Hematopoietic multipotent progenitor cell treated with erythropoietin and hydrocortisone succinate and interleukin-3 and kit ligand, for 15 days (in vitro differentiated cells): ENCODE data around the gene LYPD3.

Experiments
- DNase-seq: peaks from one replicate; pipeline ENCODE4 v3.0.0-alpha.2; 2015; ENCODE audit warnings: low spot score

Gene LYPD3

GRCh38 chr19:43485951-43486350 is 20.5 kb upstream of the LYPD3 start:
- DNase-seq = no peak

GRCh38 chr19:43483281-43483680 is 17.9 kb upstream of the LYPD3 start:
- DNase-seq = no peak

DNA sequence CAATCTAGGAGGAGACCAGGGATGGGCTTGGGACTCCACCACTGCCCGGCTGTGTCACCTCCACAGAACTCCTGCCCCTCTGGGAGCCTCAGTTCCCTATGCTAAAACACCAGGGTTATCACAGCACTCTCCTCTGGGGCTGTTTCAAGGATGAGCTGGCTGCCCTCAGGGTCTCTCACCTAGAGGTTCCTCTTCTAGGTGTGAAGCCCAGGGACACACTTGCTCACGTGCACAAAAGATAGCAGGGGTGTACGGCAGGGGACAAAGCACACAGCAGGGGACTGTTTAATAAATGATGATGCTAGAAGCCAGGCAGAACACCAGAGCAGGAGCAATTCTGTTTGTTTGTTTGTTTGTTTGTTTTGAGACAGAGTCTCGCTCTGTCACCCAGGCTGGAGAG is 16.8 kb upstream of the LYPD3 start:
- no peak for DNase-seq

- no peak for DNase-seq
Measured at GRCh38 chr19:43481701-43482100, 16.3 kb upstream of the LYPD3 start.

DNA sequence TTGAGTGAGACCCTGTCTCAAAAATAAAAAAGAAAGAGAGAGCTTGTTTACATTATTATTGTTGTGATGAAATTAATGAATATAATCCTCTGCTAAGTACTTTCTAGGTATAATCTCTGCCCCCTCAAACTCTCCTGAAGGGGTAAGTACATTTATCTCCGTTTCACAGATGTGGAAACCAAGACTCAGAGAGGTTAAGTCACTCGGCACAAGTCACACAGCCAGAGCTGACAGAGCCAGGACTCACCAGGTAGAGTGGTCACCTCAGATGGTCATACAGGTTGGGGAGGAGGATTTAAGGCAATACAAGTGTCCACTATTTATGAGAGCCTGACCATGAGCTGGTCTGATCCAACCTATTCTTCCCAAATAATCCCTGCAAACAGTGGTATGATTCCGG is 15.2 kb upstream of the LYPD3 start:
- DNase-seq = no peak

GRCh38 chr19:43479961-43480561 is 14.7 kb upstream of the LYPD3 start:
- no peak for DNase-seq

- DNase-seq = no peak
Measured at GRCh38 chr19:43479226-43479625, 13.8 kb upstream of the LYPD3 start.

DNA sequence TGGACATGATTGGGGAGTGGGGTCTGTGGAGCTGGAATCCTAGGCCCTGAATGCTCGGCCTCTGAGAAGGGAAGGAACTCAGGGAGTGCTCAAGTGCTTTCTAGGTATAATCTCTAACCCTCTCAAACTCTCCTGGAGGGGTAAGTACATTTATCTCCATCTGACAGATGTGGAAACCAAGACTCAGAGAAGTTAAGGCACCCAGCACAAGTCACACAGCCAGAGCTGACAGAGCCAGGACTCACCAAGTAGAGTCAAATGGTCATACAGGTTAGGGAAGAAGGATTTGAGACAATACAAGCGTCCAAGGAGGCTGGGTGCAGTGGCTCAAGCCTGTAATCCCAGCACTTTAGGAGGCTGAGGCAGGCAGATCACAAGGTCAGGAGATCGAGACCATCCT is 12.9 kb upstream of the LYPD3 start:
- DNase-seq = no peak

DNA sequence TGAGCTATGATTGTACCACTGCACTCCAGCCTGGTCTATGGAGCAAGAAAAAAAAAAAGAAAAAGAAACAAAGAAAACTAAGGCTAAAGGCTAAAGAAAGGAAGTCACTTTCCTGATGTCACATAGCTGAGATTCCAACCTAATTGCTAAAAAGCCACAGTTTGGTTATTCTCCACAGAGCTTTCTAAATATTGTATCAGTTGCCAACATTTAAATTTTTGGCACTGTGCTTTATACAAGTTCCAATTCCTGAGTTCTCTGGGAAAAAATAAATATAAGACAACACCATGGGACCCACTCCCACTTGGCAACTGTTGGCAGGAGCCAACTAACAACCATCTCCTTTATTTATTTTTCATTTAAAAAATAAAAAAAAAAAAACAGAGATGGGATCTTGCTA is 11.2 kb upstream of the LYPD3 start:
- no peak for DNase-seq

DNA sequence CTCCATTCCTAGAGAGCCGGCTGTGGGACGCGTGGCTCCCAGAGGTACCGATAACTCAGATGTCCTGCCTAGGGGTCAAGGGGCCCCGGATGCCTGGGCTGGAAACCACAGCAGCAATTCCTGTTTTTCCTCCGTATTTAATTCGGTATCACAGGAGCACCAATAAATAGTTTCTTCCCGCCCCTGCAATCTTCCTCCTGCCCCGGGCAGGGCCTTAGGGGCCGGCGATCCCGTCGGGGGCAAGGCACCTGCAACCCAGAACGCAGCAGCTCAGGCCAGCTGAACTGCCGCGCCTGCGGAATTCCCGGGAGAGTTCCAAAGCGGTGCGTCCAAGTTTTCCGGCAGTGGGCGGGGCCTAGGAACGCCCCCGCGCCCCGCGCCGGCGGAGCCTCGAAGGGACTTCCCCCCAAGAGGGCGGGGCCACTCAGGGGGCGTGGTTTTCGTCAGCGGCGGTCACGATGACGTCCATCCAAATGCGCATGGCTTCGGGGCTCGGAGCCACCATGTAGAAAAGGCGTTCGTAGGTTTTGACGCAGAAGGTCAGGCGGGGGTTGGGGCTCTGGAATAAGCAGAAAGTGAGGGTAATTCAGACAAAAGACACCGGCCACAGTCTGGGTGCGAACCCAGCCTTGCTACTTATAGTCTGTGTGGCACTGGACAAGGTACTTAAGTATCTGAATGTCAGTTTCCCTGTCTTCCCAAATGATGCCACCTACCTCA is 9.7 kb upstream of the LYPD3 start:
- peak; percentile 83 for DNase-seq

GRCh38 chr19:43474487-43474886 is 9.1 kb upstream of the LYPD3 start:
- DNase-seq = no peak

GRCh38 chr19:43471091-43471490 is 5.7 kb upstream of the LYPD3 start:
- DNase-seq = no peak

GRCh38 chr19:43470288-43470687 is 4.9 kb upstream of the LYPD3 start:
- DNase-seq = no peak

GRCh38 chr19:43469160-43469480 is 3.7 kb upstream of the LYPD3 start:
- no peak for DNase-seq

- no peak for DNase-seq
Measured at GRCh38 chr19:43468354-43469159, 3.1 kb upstream of the LYPD3 start.

DNA sequence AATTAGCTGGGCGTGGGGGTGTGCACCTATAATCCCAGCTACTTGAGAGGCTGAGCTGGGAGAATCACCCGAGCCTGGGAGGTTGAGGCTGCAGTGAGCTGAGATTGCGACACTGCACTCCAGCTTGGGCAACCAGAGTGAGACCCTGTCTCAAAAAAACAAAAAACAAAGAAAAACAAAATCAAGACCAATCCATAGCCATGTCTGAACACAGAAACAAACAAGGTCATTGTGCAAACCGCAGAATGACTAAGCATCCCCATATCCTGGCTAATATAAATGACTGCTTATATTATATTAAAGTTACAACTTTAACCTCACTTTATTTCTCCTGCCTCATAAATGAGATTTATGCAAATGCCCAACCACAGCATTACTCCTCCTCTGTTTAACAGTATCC is 2.3 kb upstream of the LYPD3 start:
- no peak for DNase-seq

DNA sequence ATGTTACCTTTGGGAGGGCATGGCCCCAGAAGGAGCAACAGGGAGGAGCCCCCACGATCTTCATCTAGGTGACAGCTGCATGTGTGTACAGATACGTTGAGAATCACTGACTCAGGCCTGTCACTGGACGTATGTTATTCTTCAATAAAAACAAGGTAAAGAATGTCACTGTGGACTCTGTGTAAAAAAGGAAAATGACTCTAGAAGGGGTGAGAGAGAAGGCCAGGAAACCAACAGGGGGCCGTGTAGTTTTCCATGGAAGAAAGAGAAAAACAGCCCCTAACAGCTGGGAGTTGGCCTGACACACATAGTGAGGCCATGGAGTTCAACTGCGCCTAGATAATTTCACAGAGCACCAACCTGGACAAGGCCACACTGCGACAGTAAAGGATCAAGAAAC is 1.9 kb upstream of the LYPD3 start:
- no peak for DNase-seq

DNA sequence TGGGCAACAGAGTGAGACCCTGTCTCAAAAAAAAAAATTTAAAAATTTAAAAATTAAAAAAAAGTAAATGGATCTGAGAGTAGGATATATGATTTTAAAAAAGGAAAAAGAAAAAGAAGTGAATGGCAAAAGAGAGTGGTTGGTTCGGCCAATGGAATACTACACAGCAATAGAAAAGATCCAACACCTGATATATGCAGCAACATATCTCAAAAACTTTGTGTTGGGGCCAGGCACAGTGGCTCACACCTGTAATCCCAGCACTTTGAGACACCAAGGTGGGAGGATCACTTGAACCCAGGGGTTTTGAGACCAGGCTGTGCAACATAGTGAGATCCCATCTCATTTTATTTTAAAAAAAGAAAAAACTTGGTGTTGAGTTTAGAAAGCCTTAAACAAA is 1.4 kb upstream of the LYPD3 start:
- DNase-seq = no peak

DNA sequence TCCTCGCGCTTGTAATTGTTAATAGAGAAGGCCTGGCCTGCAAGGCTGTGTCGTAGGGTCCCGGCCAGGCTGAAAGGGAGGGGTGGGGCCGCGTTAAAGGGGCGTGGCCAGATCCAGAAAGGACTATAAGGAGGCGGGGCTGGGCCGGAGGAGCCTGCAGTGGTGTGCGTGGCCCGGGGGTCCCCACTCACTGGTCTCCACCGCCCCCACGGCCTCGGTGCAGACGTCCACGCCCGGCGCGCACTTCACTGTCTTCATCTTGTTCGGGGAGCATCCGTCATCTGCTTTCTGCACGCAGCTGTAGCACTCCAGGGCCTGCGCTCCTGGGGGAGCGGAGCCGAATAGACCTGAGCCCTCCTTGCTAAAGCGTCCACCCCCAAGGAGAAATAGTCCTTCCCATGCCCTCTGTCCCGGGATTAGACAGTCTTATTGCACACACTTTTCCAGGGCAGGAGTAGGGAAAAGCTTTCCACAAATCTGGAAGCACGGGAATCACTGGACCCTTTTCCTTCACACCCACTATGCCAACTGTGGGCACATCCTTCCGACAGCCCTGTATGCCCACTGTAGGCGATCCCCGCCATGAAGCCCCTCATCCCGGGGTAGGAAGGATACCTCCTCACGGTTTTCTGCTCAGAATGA is 1.2 kb downstream of the LYPD3 start:
- peak; percentile 66 for DNase-seq

DNA sequence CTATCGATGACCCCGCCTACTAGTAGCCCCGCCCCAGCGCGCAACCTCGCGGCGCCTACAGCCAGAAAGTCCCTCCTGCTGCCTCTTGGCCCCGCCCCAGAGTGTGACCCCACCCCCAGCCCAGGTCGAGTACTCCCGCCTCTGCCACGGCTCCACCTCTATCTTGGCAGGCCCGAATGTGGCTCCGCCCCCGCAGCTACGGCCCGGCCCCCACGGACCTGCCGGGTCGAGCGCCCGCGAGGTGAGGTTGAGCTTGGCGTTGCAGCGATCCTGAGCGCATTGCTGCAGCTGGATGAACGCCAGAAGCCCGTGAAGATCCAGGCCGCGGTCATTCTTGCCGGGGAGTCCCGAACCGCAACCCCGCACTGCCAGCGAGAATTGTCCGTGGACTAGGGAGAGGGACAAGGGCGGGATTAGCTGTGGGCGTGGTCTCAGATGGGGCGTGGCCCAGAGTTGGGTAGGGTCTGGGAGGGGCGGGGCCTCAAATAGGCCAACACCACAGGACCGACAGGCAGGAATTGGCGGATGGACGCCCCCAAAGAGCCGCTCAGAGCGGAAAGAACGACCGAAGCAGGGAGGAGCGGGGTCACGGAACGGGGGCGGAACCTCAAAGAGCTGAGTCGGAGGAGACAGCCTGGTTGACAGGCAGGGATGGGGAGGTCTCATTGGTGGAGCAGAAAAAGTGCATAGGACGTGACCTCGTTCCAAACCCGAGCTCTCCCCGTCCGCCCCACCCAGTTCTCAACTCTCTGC is 1.9 kb downstream of the LYPD3 start:
- peak; percentile 95 for DNase-seq

DNA sequence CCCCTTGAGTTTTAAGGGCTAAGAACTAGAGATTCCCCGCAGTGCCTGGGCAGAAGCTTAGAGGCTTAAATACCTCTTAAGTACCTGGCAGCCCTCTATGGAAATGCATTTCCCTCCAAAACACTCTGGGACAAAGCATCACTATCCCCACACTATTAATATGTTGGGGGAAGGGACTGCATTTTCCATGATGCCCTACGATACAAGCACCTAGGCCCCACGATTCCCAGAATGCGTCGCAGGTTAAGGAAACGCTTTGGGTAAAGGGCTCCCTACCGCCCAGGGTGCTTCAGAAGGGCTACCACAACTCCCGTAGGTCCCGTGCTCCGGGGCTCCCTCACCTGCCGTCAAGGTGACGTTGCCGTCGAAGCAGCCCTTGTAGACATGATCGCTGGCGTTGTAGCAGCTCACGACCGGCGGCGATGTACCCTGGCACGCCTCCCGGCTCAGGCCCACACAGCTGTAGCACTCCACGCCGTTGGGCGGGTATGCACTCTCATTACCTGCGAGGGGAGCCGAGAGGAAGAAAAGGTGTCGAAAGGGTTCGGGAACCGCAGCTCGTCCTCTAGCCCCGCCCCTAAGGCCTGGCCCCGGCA is 2.5 kb downstream of the LYPD3 start:
- no peak for DNase-seq

DNA sequence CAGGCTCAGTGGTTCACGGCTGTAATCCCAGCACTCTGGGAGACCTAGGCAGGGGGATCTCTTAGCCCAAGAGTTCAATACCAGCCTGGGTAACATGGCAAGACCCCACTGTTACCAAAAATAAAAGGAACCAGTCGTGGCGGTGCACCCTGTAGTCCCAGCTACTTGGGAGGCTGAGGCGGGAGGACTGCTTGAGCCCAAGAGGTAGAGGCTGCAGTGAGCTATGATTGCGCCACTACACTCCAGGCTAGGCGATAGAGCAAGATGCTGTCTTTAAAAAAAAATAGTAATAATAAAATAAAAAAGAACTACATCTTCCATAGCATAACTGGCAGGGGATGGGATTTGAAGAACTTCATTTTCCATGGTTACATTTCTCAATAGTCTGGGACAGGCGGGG is 3.0 kb downstream of the LYPD3 start:
- DNase-seq = no peak
